AML-193 (cell line): Measurements from ENCODE around the gene SEMA6A.
A peak's percentile ranks its signal among the peaks of the same experiment; 100 is the strongest.

Source experiments
- DNase-seq, 2 experiments: peaks; one replicate each; lab custom pipeline; 2025; lab: John Stamatoyannopoulos, UW

The SEMA6A gene

DNA sequence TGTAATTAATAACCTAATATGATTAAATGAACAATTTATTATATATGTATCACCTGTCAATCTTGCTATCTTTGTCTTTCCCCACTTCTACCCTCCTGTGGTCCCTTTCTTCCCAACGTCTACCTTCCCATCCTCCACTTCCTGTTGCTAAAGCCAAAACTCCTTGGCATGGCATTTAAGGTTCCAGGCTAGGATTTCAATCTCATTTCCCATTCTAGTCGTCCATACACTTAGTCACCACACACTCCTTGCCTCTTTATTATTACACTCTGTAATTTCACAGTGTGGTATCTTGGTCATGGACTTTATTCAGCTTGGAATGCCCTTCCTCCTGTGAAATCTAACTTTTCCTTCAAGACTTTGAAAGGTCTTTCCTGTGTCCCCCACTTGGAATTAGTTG, 115.3 kb downstream of the SEMA6A start:
- no peak for DNase-seq

DNA sequence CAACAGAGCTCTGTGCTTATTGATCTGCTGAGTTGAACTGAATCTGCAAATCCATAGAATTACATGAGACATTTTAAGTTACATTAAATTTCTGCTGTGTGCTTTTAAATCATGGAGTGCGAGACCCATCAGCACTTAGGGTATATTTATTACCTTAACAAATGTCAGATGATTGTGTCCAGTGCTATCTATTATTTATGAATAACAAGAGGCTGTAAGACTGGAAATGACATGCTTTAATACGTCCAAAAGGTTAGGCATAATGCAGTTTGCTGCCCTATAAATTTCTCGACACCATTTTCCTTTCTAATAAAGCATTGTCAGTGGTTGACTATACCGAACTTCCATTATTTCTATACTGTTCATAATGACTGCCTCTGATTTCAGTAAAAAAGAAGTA, 117.6 kb downstream of the SEMA6A start:
- DNase-seq = no peak

DNA sequence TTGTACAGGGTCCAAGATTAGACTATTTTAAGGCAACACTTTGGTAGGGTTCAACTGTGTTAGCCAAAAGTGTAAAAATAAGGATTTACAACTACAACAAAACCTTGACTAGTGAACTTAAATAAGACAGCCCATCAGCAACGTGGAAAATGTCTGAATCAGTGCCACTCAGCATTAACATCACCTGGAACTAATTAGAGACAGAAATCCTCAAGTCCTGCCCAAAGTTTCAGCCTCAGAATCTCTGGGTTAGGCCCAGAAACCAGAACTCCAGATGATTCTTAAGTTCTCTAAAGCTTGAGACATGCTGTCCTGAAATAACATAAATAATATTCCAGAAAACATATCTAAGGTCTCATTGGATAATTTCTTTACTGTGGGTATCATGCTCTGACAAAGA, 118.6 kb downstream of the SEMA6A start:
- no peak for DNase-seq

DNA sequence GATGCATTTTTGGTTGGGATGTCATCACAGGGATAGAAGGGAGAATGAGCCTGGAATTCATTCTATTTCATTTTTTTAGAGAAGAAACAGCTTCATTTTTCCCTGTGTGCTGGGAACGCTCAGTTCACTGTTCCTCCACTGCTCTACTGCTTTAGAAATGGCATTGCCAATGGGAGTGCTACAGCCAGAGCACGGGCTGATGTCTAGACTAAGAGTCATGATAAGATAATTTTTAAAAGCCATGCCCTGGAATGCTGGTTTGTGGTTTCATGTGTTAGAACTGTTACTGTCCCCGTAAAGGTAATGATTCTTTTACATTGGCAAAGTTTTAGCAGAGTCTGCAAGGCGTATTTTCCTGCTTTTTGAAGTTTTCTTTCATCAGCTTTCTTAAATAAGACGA, 119.6 kb downstream of the SEMA6A start:
- DNase-seq = no peak

DNA sequence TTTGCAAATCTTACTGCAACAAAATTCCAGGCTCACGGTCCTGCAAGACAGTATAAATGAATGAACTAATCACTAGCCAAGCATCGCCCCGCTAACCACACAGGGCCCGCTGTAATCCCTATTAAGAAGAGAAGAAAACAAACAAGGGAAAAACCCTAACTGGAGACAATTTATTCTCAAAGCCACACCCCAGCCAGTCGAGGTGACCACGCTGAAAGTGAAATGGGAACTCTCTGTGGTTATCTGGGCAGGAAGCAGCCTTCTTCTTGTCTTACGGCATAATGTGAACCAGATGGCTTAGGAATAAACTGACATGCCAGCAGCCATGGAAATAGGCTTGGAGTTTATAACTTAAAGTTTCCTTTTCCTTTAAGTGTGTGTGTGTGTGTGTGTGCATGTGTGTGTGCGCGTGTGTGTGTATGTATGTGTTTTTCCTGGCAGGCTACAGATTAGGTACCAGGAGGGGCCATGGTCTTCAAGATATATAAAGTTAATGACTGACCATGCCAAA, 120.2 kb downstream of the SEMA6A start:
- peak; percentile 64 to 74 for DNase-seq

DNA sequence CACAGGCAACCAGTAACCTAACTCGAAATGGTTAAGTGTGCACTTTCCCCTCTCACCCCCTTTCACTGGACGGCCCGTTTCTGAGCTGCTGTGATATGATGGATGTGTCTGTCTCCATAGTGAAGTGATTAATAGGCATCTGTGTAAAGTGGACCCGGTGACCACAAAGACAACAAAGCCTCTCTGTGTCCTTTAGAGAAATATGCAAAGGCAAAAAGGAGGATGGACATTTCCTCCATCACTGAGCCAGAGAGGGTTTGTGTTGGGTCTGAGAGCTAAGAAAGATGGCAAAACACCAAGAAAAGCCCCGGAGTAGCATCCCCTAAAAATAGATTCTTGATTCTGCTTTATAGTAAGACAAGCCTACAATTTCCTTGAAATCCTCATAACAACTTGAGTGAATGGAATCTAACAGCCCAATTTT, 120.6 kb downstream of the SEMA6A start:
- DNase-seq = no peak

DNA sequence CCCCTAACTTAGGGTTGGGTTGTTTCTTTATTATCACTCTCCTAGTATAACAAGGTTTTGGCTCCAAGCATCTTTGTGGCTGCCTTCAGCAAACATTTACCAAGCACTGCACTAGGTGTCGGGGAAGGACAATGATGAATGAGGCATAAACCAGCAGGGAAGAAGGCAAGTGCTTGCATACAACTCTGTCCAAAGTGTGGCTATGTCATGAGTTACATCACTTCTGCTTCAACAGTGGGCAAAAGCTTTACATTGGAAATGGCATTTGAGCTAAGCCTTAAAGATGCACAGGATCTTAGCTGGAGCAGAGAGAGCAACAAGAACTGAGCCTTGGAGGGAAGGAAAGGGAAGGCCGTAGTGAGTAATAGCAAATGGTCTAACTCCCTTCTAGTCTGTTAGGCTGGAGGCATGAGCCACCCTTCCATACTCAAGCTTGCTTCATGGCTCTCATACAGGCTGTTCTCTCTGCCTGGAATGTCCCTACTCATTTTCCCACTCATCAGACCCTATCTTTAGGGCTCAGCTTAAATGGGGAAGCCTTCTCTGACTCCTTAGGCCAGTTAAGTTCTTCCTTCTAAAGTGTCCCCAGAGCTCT, 121.8 kb downstream of the SEMA6A start:
- DNase-seq = no peak

DNA sequence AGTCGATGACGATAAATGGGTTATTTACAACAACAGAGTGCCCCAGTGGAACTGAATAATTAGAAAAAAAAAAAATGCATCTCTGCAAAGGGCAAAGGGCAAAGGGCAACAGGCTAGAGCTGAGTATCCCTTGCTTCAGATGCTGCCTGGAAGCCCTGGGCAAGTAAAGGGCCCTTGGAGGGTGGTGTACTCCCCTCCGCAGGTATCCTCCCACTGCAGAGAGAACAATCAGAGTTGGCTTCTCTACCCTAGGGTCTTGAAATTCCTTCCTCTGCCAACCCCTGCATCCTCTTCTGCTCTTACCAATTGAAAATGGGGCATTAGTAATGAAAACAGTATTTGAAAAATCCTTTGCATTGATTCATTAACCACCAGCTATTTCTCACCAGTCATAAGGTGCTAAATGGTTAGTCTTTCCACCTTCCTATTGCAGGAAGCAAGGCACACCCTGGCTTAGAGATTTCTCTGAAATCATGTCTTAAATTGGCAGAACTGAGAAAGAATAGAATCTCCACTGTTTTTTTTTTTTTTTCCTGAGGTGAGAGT, 122.6 kb downstream of the SEMA6A start:
- DNase-seq = no peak

DNA sequence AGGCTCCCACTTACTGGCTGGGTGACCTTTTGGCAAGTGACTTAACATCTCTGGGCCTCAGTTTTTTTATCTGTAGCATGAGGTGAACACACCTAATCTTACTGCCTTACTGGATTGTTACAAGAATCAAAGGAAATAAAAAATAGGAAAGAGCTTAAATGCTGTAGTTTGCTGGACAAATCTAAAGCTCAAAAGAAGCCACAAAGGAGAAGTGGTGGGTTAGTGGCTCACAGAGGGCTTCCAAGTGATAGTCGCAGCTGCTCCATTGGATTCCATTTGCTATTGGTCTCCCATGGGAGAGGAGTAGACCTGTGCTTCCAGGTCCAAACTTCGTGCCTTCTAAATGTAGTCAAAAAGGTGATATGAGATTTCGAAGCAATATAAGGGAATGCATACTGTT, 123.6 kb downstream of the SEMA6A start:
- DNase-seq = no peak

DNA sequence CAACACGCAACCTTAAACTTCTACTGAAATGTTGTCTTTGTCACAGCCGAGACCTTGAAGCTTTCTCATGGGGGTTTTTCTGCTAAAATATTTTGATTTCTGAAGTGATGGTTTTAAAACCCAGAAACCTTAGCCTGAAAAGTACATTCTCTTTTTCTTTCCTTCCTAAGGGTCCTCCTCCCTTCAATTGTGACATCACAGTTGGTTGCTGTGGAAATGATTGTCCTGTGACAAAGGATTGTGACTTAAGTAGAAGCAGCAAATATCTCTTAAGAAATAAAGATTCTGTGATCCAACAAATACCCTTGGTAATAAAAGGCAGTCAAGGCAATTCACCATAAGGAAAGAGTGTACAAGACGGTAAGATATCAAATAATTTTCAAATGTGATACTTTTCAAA, 125.2 kb downstream of the SEMA6A start:
- no peak for DNase-seq

DNA sequence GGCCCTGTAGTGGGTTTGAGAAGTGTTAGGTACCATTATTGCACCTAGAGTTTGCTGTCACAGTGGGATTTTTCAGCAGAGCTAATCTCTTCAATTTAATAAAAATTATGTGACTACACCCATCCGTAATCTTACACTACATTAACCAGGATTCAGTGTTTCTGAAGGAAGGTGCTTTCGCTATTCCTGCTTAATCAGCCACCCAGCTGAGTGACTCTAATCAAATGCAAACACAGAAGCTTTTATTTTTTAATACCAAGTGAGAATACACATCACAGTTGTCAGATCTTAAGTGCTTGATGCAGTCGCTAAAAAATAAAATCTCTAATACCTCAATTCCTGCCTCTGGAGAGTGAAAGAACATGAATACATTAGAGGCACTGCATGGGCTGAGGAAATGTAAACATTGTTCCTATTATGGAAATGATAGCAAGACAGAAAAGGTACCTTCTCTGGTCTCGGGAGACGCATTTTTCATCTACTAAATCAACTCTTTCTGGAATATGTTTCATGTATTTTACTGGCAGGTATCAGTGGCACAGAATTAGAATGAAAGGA, 125.7 kb downstream of the SEMA6A start:
- DNase-seq = no peak

DNA sequence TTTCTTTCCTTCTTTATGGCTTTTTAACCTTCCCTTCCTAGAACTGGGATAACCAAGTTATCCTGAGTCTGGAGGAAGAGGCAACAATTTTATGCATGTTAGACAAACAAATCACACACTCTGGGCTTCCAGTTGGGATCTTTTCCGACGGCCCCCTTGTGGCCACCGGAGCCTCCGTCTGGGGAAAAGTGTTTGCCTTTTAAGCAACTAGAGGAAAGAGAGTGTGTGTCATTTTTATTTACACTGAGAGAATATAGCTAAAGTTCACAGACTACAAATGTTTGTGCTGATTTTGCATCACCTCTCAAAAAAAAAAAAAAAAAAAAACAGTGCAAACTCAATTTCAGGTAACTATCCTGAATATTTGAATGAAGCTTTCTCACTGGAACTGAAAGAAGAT, 126.2 kb downstream of the SEMA6A start:
- DNase-seq = no peak

DNA sequence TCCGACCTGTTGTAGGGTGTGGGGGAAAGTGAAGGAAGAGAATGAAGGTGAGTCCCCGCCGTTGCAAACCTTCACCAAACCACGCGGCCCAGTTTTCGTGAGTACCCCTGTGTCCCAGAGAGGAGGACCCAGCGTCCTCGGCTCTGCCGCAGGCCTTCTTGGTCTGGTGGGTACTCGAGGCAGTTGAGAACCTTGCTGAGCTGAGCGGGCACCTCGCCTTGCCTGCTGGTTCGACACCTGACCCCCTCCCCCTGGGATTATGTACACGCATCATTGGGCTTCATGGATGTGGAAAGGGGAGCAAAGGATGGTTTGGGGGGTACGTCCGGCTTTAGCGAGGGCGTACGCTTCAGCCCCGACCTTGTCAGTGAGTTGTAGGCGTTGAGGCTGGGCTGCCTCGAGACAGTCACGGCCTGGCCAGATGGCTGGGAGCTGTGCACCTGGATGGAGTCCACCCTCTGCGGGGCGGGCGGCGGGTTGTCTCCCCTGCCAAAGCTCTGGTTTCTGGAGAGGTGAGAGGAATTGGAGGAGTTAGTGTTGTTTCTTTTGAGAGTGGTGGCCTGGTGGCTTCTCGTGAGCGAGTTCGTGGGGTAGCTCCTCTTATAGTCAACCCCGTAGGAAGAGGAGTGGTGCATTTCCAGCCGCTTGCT, 128.1 kb downstream of the SEMA6A start:
- no peak for DNase-seq

DNA sequence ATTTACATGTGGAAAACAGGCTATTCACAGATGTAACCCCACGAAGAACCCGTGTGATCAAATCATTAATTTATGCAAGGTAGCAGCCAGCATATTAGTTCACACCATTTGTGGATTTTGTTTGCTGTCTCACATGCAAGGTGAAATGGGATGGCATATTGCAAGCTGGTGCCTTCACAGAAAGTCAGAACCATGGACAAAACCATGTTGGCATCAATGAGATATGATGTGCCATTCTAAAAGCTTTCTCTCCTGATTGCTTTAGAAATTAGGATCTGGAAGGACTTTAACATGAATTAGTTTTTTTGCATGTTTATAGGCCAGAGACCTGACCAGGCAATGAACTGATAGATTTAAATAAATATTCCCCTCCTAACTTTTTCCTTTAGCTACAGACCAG, 129.3 kb downstream of the SEMA6A start:
- DNase-seq = no peak

DNA sequence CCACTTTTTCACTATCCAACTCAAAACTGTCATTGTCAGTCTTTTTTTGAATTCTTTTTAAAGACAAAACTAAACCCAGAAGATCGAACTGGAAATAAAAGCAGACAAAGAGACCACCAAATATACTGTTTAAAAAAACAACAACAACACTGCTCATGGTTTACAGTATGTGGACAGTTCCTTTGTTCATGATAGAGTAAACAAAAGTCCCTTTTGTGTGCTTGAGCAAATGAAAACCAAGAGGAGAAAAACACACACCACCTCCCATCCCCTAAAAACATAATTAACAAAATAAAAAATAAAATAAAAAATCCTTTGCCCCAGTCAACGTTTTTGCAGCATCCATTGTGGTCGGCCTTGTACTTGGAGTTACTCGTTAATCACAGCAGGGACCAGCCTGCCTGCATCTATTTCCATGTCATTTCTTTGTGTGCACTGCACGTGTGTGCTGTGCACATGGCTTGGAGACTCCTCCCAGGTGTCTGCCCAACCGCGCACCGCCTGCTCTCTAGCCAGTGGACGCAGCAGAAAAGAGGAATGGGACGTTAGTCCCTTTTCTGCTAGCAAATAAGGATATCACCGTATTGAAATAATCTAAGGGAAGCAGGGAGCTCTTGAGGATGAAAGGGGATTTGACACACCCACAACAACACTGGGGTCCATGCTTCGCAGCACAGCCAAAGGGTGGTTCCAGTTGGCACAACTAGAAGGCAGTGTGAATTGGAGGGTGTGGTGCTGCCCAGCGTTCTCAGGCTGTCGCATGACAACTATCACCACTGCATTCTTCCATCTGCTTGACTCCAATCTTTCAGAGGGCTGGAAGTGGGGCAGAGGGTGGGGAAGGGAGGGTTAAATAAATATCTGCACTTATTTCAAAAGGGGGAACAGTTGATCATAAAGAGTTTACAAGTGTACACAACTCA, 130.0 kb downstream of the SEMA6A start:
- no peak for DNase-seq

DNA sequence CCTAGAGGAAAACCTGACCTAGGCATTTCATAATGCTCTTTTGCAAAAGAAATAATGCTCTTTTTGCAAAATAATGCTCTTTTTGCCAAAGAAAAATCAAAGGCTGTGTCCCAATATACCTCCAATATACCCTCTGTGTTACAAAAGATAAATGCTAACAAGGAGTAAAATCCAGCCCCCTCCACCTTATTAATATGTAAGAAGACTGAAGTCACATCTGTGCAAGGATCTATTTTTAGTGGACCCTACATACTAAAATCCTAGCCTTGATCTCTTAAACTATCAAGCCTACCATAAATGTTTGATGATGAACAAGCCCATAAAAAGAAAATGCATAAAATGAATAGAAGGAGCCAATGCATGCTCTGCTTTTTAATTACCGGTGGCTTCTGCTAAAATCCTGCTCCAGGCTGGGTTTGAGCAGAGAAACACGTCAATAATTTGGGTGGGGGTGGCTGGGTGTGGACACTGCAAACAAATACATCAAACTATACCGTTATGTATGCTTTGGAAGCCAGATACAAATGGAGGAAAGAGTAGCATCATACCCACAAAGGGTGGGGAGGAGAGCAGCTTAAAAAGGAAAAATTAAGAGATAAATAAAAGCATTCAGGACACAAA, 131.6 kb downstream of the SEMA6A start:
- no peak for DNase-seq

DNA sequence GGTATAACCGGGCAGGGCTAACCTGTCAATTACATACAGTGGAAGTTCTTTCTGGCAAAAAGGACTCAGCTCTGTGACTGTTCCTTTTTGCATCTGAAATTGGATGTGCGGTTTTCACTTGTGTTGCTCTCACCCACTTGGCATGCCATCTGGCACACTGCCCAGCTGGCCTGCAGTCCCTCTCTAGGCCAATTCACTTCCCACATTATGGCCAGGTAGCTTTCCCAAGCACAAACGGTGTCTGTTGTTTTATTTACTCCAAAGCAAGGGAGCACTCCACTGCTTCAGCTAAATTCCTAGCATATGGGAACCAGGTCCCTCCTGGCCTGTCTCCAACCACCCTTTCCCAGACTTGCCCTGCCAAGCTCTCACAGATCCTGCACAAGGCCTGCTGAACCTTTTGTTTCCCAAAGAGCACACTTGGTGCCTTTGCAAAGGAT, 132.5 kb downstream of the SEMA6A start:
- no peak for DNase-seq

DNA sequence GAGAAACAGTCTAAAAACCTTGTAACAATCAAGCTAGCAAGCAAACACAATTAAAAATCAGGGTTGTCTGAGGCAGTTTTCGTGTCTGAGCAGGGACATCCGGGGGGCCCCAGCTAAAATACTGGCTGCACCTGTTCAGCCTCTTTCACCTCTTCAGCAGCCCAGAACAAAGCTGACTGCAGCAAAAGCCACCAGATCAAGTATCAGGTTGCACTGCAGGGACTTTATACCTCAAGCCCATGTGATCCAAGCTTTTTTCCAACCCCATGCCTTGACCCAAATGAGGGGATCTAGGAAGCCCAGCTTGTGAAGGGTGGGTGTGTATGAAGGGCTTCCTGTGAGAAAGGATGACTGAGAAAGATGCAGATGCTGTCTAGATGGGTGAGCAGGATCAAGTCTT, 133.4 kb downstream of the SEMA6A start:
- no peak for DNase-seq

DNA sequence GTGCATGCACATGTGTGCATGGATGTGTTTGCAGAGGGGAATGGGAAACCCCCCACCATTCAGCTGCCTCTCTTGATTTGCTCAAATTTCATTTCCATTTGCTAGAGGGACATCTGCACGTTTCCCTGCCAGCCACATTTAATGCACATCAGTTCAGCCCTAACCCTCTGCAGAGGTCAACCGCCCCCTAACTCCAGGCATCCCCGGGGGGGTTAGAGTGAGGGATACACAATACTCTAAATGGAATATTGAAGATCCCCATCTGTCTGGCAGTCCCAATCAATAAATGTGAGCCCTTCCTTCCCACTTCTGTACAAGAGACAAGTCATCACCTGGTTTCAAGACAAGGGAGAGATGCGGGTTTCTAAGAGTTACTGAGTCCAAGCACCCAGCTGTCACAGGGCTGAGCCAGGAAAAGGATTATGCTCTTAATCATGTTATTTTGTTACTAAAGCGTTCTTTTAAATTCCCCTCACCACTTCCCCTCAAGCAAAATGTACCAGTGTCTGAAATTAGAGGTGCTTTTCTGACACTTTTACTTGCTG, 134.1 kb downstream of the SEMA6A start:
- no peak for DNase-seq

DNA sequence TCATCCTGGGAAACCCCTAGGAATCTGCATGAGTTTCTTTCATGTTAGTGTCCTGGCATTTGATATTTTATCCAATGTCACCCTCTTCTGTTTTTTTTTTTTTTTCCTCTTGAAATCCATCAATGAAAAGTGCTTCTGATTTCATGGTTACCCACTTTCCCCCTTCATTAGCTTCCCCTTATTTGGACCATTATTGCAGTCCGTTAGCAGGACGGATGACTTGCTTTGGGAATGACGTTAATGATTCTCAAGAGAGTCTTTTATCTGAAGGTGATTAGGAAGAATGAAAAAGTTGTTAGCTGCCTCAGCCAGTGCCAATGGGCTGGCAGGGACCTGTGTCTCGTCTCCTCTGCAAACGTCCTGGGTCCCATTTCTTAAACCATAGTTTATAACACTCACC, 134.7 kb downstream of the SEMA6A start:
- DNase-seq = no peak

DNA sequence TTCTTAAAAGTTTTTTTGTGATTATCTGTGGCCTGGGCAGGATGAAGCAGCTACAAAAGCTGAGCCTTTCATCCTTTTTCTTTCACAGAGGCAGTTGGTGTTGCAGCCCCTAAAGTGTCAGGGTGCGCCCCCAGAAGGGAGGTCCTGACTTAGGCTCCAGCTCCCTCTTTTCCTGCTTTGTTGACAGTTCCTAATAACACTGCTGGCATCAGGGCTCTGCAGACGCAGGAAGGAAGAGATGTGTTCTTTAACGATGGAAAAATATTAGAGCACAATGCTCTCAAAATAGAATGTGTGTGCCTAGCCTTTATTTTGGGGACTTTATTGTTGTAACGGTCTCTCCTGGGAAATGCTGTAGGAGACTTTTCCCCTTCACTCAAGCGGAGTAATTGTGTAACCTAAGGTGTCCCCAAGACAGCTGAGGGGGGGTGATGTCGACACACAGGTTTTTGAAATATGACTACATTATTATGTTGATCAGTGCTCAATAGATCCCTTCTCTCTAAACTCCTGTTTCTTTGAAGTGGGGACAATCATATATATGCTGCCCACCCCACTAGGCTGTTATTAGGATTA, 135.6 kb downstream of the SEMA6A start:
- DNase-seq = no peak
